Testis (tissue), 5 donors: ENCODE data around the gene CD164L2. TPM values are rescaled to one million over a fixed set of nuclear protein-coding genes. Genes with fewer than 3 reads are reported as not detected.
"Not testable (repeated sequence)": the region's sequence is repeated elsewhere in the genome, so short reads cannot be mapped to it uniquely, and the experiment has no call there.

ENCODE experiments used
- DNase-seq: peaks from one replicate; pipeline ENCODE4 v3.0.0-alpha.2; 2019
- H3K27ac ChIP-seq, 2 donors: fragments of 200-600 bp; sonication (generic); one replicate each; pipeline ENCODE4 v1.5.1; 2019
- H3K27me3 ChIP-seq: fragments of 200-600 bp; sonication (generic); one replicate; pipeline ENCODE4 v1.5.1; 2019
- H3K36me3 ChIP-seq: fragments of 200-600 bp; sonication (generic); one replicate; pipeline ENCODE4 v1.5.1; 2017; ENCODE audit warnings: low read depth; ENCODE audit errors: missing control alignments
- H3K4me1 ChIP-seq: fragments of 200-600 bp; sonication (generic); one replicate; pipeline ENCODE4 v1.5.1; 2019
- H3K4me3 ChIP-seq, 2 donors: fragments of 200-600 bp; sonication (generic); one replicate each; pipeline ENCODE4 v1.5.1; 2017 to 2019
- H3K9me3 ChIP-seq: fragments of 200-600 bp; sonication (generic); one replicate; pipeline ENCODE4 v1.5.1; 2017
- CTCF ChIP-seq, 3 experiments: fragments of 450-650 bp in 2 of 3; fragments of 200-600 bp in 1 of 3; sonication (generic) in 1 of 3; IDR thresholded peaks; one replicate each; pipeline ENCODE4 v1.5.1; 2016 to 2019; ENCODE audit warnings: antibody characterized with exemption in 3 of 3, mild to moderate bottlenecking in 2 of 3, moderate library complexity in 1 of 3
- POLR2A ChIP-seq: fragments of 450-650 bp; IDR thresholded peaks from one replicate; pipeline ENCODE4 v1.6.1; 2017; ENCODE audit warnings: antibody characterized with exemption, mild to moderate bottlenecking, moderate library complexity
- WGBS, 2 donors: methylation state at CpG; one replicate each; pipeline ENCODE4 v1.1.5; 2018; 5-methylcytosine and 5-hydroxymethylcytosine counted together
- intact Hi-C: fragments of 100-400 bp; cut with DNase I; formaldehyde crosslinking; loops from one replicate; pipeline ENCODE4 v1.15.1; 2023; ENCODE audit warnings: low total_unique reads
- long read RNA-seq, 2 donors: transcript quantifications; one replicate each; lab custom pipeline, GENCODE V29; 2026
- polyA plus RNA-seq: library from polyadenylated mRNA; stranded (reverse); fragments of 350-450 nt; fragmentation: Illumina TruSeq; extraction: RNeasy Lipid Tissue Mini Kit (QIAGEN cat#74804); gene quantifications from one replicate; pipeline ENCODE4 v1.2.3, GENCODE V29; 2014; ENCODE audit warnings: low read depth, low replicate concordance; ENCODE audit not compliant: insufficient read depth
- total RNA-seq, 2 donors: library from RNA; depleted of rRNA; stranded (reverse); fragments of >200 nt; gene quantifications; one replicate each; pipeline ENCODE4 v1.2.3, GENCODE V29; 2016

The CD164L2 gene
- total RNA-seq (1 to 10 TPM in 1 of 2 donors, under 1 TPM in 1; 0.24 to 1.5 TPM), polyA plus RNA-seq (0.76 TPM)
- long read RNA-seq, donor 1 = 0 reads
- long read RNA-seq, donor 2 = 0 reads

- Histone ChIP-seq H3K36me3 (no peaks in the 10 kb centered on the region), H3K4me3 (peak within 1 kb of the TSS; percentile 15 to 18), H3K27ac (no peak within 1 kb of the TSS), H3K27me3 (no peaks in the 10 kb centered on the region), H3K4me1 (peaks cover 8% of the 10 kb centered on the region), H3K9me3 (no peaks in the 10 kb centered on the region)
- DNase-seq = peak; percentile 79
- intact Hi-C loops = no loop called here
- 21 to 53% methylated on average over 3 to 39 of the region's 43 CpGs for WGBS, 2 donors
- no peak for TF ChIP-seq CTCF (IDR thresholded peaks at IDR 0.05)
- no peak for TF ChIP-seq POLR2A
These were observed at the start of gene CD164L2 for GRCh38 chr1:27383039-27383605. TSS of gene CD164L2 (minus strand) at chr1:27383333. CDS start at chr1:27383239, 94 bp downstream.

GRCh38 chr1:27432725-27433124 lies 49.6 kb upstream of the CD164L2 start:
- H3K27me3 ChIP-seq, H3K9me3 ChIP-seq, H3K4me3 ChIP-seq, H3K36me3 ChIP-seq, intact Hi-C loops, DNase-seq, H3K27ac ChIP-seq: not testable (repeated sequence)
- H3K4me1 ChIP-seq = peaks cover 82% of the 10 kb centered on the region
- WGBS, 2 donors = 87 to 89% methylated on average over 1 of the region's 1 CpG

GRCh38 chr1:27431601-27431940 lies 48.4 kb upstream of the CD164L2 start:
- Histone ChIP-seq H3K4me1 (peaks cover 82% of the 10 kb centered on the region), H3K9me3 (no peaks in the 10 kb centered on the region), H3K36me3 (no peaks in the 10 kb centered on the region), H3K27ac (peak overlapping the region; percentile 52 to 80), H3K27me3 (no peaks in the 10 kb centered on the region), H3K4me3 (no peak overlapping the region)
- no peak for DNase-seq
- TF ChIP-seq POLR2A = no peak
- TF ChIP-seq CTCF (IDR thresholded peaks at IDR 0.05) = no peak
- WGBS, 2 donors = 65 to 81% methylated on average over 2 of the region's 2 CpGs
- intact Hi-C loops = no loop called here

GRCh38 chr1:27430903-27431600 lies 47.9 kb upstream of the CD164L2 start:
- Histone ChIP-seq H3K27ac (peak overlapping the region; percentile 52 to 80), H3K9me3 (no peaks in the 10 kb centered on the region), H3K4me1 (peaks cover 77% of the 10 kb centered on the region), H3K4me3 (no peak overlapping the region), H3K36me3 (no peaks in the 10 kb centered on the region), H3K27me3 (no peaks in the 10 kb centered on the region)
- TF ChIP-seq CTCF (IDR thresholded peaks at IDR 0.05) = peak in 1 of 3 experiments; percentile 18
- TF ChIP-seq POLR2A = no peak
- intact Hi-C loops = no loop called here
- WGBS, 2 donors = 16 to 25% methylated on average over 1 of the region's 1 CpG
- DNase-seq = peak; percentile 37

- Histone ChIP-seq H3K27ac (peak overlapping the region; percentile 69 to 80), H3K36me3 (no peaks in the 10 kb centered on the region), H3K4me1 (peaks cover 58% of the 10 kb centered on the region), H3K9me3 (no peaks in the 10 kb centered on the region), H3K4me3 (no peak overlapping the region), H3K27me3 (no peaks in the 10 kb centered on the region)
- 12 to 21% methylated on average over 2 of the region's 2 CpGs for WGBS, 2 donors
- no peak for DNase-seq
- intact Hi-C loops = no loop called here
- TF ChIP-seq CTCF (IDR thresholded peaks at IDR 0.05) (no peak), POLR2A (no peak)
These were observed 45.9 kb upstream of the CD164L2 start for GRCh38 chr1:27429029-27429425.
